Brain pericyte (primary cell): ENCODE measurements around the gene STRADA.

Experiments
- DNase-seq: peaks from one replicate; pipeline ENCODE4 v3.0.0-alpha.2; 2012; ENCODE audit warnings: low read depth, low spot score

Gene STRADA

DNA sequence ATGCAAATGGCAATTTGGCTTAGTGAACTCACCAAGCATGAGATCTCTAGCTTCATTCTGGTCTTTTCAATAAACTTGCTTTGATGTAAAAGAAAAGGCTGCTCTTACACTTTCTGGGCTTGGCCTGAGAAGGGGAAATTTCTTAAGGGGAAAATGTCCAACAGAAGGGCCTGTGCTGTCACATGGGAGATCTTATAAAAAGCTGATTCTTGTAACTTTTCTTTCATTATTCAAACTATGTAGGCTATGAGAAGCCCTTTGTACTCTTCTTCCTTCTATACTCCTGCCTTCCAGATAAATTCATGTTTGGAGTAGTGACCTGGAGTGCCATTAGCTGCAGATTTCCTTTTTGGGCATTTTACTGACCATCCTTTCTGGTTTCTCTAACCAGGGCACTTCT lies 58.6 kb downstream of the STRADA start:
- DNase-seq = no peak

DNA sequence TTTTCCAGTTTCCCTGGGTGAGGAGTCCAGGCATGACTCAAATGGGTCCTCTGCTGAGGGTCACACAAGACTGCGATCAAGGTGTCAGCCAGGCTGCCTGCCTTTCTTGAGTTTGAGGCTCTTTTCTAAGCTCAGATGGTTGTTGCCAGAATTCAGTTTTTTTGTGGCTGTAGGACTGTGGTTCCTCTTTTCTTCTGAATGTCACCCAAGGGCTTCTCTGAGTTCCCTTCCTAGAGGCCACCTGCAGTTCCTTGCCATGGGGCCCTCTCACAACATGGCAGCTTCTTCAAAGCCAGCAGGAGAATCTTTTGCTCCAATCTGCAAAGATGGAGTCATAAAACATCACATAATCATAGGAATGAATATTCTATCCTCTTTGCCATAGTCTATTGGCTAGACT lies 59.2 kb downstream of the STRADA start:
- no peak for DNase-seq

DNA sequence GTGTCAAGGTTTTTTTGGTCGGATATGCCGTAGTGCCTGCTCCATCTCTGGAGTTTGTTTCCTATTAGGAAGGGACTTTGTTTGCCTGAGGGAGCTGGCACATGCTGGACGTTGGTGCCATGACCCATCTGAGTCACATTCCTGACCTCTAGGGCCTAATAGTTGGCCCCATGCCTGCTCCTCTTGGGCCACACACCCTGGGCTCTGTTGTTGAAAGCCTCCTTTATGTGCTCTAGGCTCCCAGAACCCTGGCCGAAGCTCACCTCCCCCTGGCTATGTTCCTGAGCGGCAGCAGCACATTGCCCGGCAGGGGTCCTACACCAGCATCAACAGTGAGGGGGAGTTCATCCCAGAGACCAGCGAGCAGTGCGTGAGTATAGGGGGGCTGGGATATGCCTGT lies 60.1 kb downstream of the STRADA start:
- DNase-seq = no peak

DNA sequence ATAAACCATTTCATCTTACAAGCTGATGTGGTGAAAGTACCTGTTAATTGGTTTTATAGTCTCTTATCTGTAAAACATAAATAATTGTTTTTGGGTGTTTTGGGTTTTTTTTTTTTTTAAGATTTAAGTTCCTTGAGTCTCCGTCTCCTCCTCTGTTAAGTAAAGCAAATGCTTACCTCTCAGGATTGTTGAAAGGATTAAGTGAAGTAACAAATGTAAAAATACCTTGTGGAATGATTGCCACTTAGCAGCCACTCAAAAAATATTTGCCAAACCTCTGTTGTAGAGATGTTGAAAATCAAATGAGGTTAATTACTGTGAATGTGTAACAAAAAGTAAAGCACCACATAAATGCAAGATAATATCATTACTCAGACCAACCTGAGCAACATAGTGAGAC lies 60.9 kb downstream of the STRADA start:
- no peak for DNase-seq

- no peak for DNase-seq
Measured at GRCh38 chr17:63679214-63679613, 62.4 kb downstream of the STRADA start.

DNA sequence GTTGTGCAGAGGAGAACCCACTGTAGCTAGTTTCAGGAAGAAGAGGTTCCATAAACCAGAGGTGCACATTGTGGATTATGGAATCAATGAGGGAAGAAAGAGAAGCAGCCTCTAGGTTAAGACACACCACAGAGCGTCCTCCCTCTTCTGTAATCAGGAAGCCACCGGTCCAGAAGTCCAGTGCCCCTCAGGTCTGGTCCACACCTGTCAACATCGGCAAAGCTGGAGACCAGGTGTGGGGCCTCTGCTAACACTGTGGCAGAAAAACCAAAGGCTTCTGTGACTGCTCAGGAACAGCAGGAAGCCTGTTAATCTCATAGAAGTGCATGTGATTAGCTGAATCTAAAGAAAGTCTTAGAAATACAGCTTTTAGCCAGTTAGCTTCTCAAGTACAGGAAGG lies 65.0 kb downstream of the STRADA start:
- DNase-seq = no peak

GRCh38 chr17:63675607-63676546 lies 65.7 kb downstream of the STRADA start:
- DNase-seq = no peak

- no peak for DNase-seq
Measured at GRCh38 chr17:63675231-63675606, 66.4 kb downstream of the STRADA start.

GRCh38 chr17:63672856-63673255 lies 68.7 kb downstream of the STRADA start:
- DNase-seq = no peak

- DNase-seq = no peak
Measured at GRCh38 chr17:63665527-63666214, 75.9 kb downstream of the STRADA start.

GRCh38 chr17:63659850-63660249 lies 81.7 kb downstream of the STRADA start:
- no peak for DNase-seq

- no peak for DNase-seq
Measured at GRCh38 chr17:63658366-63658765, 83.2 kb downstream of the STRADA start.

DNA sequence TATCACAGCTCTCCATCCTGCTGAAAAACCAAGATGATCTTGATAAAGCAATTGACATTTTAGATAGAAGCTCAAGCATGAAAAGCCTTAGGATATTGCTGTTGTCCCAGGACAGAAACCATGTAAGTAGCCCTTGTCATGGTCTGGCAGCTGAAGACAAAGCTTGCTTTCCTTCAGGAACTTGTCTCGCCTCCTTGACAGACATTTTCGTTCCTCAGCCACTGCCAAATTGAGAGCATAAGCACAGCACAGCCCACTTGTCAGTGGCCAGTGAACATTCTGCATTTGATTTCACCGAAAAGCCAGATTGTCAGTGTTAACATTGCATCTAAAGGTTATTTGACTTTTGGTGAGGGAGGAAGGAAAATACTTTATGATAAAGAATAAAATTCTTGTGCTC lies 83.8 kb downstream of the STRADA start:
- no peak for DNase-seq

- no peak for DNase-seq
Measured at GRCh38 chr17:63653050-63653449, 88.5 kb downstream of the STRADA start.
